ENCODE data around the gene UTS2B. TPM values are rescaled to one million over a fixed set of nuclear protein-coding genes. Genes with fewer than 3 reads are reported as not detected.

The UTS2B gene
- total RNA-seq, 3 donors from 2014 or later, result not detected

DNA sequence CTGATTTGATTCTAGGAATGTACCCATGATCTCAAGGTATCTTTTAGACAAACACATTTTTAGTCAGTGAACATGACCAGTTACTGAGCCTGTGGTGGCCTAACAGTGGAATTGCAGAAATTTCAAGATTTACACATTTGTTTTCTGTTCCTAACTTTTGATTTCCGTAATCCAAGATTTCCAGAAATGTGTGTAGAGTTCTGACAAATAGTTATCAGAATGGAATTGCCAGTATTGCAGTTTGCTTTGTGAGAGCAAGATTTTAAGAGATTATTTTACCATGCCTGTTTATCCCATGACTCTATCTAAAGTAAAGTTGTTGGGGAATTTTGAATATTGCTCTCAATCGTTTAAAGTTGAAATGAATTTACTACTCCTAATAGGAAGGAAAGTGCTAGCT is 11.7 kb upstream of the UTS2B start:
- peaks cover 7% of the 10 kb centered on the region for H3K4me1 Mint-ChIP-seq (ENCODE audit: low read depth)
- H3K27me3 Mint-ChIP-seq (ENCODE audit: low read depth), result no peaks in the 10 kb centered on the region
- no peaks in the 10 kb centered on the region for H3K36me3 Mint-ChIP-seq (ENCODE audit: insufficient read depth)
- H3K4me3 Mint-ChIP-seq, result no peak overlapping the region
- DNase-seq (no peak), ATAC-seq (no peak)
- no peaks in the 10 kb centered on the region for H3K9me3 Mint-ChIP-seq

DNA sequence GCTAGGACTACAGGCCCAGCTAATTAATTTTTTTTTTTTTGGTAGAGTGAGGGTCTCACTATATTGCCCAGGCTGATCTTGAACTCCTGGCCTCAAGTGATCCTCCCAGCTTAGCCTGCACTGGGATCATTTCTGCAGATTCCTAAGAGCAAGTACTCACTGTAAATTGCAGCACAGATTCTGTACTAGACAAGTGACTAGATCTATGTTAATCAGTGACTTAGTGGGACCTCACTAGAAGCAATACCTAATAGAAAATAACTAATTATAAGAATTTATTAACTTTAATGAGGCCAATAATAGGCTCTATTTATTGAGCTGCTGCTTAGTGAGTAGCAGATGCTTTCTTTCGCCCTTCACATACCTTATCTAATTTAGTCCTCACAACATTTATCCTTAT is 10.6 kb upstream of the UTS2B start:
- H3K4me1 Mint-ChIP-seq (ENCODE audit: low read depth), result peaks cover 11% of the 10 kb centered on the region
- no peaks in the 10 kb centered on the region for H3K27me3 Mint-ChIP-seq (ENCODE audit: low read depth)
- DNase-seq (no peak), ATAC-seq (no peak)
- no peaks in the 10 kb centered on the region for H3K9me3 Mint-ChIP-seq
- H3K36me3 Mint-ChIP-seq (ENCODE audit: insufficient read depth), result no peaks in the 10 kb centered on the region
- H3K4me3 Mint-ChIP-seq, result no peak overlapping the region

DNA sequence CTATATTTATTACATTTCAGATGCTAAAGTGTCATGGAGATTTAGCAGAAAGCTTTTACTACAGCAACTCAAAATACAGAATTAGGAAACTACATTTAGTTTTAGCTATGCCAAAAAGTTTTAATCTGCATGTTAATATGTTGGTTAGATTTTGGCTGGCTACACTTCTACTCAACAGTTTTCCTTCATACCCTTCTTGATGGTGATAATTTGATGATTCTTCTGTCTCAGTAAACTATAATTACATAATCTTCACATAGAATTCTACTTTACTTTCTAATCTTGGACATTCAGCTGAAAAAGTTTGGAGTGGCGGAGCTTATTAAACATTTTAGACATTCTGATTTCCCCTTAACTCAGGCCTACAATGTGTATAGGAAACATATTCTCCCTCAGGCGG is 10.0 kb upstream of the UTS2B start:
- no peak for DNase-seq
- no peak for ATAC-seq
- Mint-ChIP-seq H3K27me3 (ENCODE audit: low read depth) (no peaks in the 10 kb centered on the region), H3K4me1 (ENCODE audit: low read depth) (peaks cover 9% of the 10 kb centered on the region), H3K4me3 (no peak overlapping the region), H3K36me3 (ENCODE audit: insufficient read depth) (no peaks in the 10 kb centered on the region), H3K9me3 (no peaks in the 10 kb centered on the region)

DNA sequence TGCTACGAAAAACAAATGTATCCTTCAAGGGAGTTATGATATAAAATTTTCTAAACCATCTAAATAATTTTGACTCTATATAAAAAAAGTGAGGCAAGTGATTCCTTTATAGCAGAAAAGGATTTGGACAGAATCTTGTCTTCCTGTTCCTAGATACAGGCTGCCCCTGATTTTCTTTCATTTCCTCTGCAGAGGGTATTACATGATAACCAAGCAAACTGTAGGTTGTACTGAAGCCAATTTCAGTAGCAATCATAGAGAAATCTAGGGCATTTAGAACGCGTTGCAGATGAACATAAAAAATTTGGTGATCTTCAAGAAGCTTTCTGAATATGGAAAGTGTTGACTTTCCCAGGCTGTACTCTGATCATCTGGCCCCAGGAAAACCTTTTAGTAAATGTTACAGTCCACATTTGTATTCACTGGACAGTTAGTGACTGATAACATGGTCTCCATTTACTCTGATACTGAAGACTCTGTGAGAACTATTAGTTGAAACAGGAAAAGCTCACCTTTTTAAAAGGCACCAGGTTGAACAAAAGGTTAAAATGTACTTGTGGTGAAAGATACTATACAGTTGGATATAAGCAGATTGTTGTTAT is 9.1 kb upstream of the UTS2B start:
- no peaks in the 10 kb centered on the region for H3K9me3 Mint-ChIP-seq
- H3K27me3 Mint-ChIP-seq (ENCODE audit: low read depth), result no peaks in the 10 kb centered on the region
- H3K4me1 Mint-ChIP-seq (ENCODE audit: low read depth), result peaks cover 8% of the 10 kb centered on the region
- no peak for DNase-seq
- no peak for ATAC-seq
- H3K36me3 Mint-ChIP-seq (ENCODE audit: insufficient read depth), result no peaks in the 10 kb centered on the region
- H3K4me3 Mint-ChIP-seq, result no peak overlapping the region

DNA sequence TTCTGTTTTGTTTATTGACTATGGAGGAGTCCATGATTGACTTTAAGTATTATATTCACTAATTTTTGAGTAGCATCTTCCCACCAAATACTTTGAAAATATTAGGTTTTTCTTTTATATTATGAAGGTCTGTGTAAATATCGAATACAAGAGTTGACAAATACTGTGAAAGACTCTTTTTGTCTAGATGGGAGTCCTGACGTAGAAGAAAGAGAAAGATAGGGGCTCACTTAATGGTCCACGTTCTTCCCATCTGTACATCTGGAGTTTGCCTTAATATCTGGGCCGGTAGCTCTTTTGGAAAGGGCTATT is 7.8 kb upstream of the UTS2B start:
- Mint-ChIP-seq H3K36me3 (ENCODE audit: insufficient read depth) (no peaks in the 10 kb centered on the region), H3K27me3 (ENCODE audit: low read depth) (no peaks in the 10 kb centered on the region), H3K4me1 (ENCODE audit: low read depth) (peaks cover 10% of the 10 kb centered on the region), H3K9me3 (no peaks in the 10 kb centered on the region), H3K4me3 (no peak overlapping the region)
- no peak for ATAC-seq
- DNase-seq, result no peak

DNA sequence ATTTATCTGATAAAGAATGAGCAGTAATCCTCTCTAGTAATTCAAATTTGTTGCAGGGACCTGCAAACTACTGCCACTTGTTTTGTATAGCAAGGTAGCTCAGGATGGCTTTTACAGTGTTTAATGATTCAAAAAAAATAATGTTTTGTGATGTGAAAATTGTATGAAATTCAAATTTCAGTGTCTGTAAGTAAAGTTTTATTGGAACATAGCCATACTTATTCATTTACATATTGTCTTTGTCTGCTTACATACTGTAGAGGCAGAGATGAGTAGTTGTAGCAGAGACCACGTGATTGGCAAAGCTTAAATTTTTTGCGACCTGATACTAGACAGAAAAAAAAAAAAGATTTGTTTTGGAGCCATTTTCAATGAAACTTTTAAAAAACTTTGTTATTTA is 6.5 kb upstream of the UTS2B start:
- no peaks in the 10 kb centered on the region for H3K27me3 Mint-ChIP-seq (ENCODE audit: low read depth)
- H3K36me3 Mint-ChIP-seq (ENCODE audit: insufficient read depth), result no peaks in the 10 kb centered on the region
- DNase-seq, result no peak
- H3K4me3 Mint-ChIP-seq, result no peak overlapping the region
- peaks cover 14% of the 10 kb centered on the region for H3K4me1 Mint-ChIP-seq (ENCODE audit: low read depth)
- H3K9me3 Mint-ChIP-seq, result no peaks in the 10 kb centered on the region
- no peak for ATAC-seq

DNA sequence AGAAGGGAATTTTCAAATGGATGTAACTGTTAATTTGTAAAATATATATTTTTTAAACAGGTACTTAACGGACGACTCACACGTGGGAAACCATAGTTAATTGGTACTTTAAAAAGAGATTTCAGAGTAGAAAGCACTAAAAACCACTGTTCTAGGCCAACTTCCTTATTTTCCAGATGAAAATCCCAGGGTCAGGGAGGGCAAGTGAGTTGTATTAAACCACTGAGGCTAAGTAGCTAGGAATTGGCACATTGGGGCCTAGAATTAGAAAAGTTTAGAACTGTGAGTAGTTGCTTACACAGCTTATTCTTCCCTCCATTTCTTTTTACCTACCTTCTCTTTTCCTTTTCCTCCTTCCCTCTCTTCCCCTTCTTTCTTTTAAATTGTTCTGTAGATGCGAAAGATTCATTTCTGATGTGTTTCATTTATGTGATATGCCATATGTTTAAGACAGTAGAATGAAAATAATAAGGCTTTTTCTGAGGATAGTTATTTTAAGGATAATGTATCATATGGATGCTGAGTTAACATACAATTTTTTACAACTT is 4.1 kb upstream of the UTS2B start:
- H3K27me3 Mint-ChIP-seq (ENCODE audit: low read depth), result peaks cover 11% of the 10 kb centered on the region
- no peak for DNase-seq
- H3K9me3 Mint-ChIP-seq, result no peaks in the 10 kb centered on the region
- no peak for ATAC-seq
- H3K4me1 Mint-ChIP-seq (ENCODE audit: low read depth), result peaks cover 25% of the 10 kb centered on the region
- no peak overlapping the region for H3K4me3 Mint-ChIP-seq
- no peaks in the 10 kb centered on the region for H3K36me3 Mint-ChIP-seq (ENCODE audit: insufficient read depth)

DNA sequence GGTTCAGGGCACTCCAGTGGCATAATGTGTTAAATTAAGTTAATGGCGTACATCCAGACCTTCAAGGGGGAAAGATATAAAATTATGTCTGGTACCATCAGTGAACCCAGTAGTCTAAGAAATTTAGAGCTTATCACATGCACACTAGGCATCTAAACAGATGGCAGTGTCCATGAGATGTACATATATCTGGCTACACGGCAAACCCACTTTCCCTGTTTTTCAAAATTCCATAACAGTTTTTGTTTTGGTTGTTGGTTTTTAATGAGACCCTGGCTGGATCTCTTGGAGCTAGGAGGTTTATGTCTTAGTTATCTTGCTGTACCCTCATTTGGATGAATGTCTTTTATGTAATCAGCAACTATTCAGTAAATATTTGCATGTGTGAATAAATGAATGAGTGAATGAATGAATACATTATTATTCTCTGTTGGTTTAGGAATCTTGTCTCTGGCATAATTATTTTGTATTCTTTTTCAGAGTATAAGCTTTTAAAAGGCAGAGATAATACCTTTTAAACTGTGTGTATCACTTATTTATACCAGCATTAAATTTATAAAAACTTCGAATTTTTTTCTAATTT is 3.1 kb upstream of the UTS2B start:
- DNase-seq (no peak), ATAC-seq (no peak)
- peaks cover 16% of the 10 kb centered on the region for H3K27me3 Mint-ChIP-seq (ENCODE audit: low read depth)
- H3K4me3 Mint-ChIP-seq, result no peak overlapping the region
- H3K4me1 Mint-ChIP-seq (ENCODE audit: low read depth), result peaks cover 30% of the 10 kb centered on the region
- no peaks in the 10 kb centered on the region for H3K36me3 Mint-ChIP-seq (ENCODE audit: insufficient read depth)
- no peaks in the 10 kb centered on the region for H3K9me3 Mint-ChIP-seq

DNA sequence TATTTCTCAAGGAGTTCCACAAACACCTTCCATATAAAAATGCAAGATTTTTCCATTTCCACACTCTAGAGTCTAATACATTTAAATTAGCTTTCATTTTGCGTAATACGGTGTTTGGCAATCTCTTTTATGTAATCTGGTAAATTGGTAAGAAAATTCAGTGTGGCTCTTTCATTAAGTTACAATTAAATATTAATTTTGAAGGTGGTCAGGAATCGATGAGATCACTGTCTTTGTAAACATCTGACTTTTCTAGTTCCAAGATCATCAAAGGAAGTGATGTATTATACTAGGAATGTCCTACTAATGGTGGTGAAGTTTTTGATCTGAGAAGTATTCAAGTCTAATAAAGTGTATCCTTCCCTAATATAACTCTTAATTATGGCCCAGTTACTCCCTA is 1.1 kb upstream of the UTS2B start:
- no peaks in the 10 kb centered on the region for H3K36me3 Mint-ChIP-seq (ENCODE audit: insufficient read depth)
- peaks cover 26% of the 10 kb centered on the region for H3K4me1 Mint-ChIP-seq (ENCODE audit: low read depth)
- DNase-seq (no peak), ATAC-seq (no peak)
- peak overlapping the region; percentile 77 for H3K4me3 Mint-ChIP-seq
- no peaks in the 10 kb centered on the region for H3K9me3 Mint-ChIP-seq
- peaks cover 20% of the 10 kb centered on the region for H3K27me3 Mint-ChIP-seq (ENCODE audit: low read depth)

DNA sequence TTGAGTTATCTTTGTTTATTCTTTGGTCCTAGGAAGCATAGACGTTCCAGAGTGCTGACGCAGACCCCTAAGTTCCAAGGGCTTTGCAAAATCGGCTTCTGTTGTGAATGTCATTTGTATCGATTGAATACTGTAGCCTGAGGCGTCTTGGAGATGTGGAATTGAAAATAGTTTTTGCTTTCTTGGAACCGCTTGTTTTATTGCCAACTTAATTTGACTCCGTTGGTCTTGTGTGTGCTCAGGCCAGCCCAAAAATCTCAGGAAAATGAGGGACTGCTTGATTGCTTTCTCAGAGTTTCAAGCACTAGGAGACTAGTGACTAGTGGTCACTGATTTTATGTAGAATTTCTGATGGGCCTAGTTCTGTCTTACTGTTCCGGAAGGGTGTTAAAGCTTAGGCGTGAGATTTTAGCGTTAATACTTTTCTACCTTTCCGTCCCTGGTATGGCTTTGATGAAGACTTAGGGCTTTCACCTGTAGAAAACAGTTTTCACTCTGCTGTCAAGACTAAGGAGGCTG is 263 bp upstream of the UTS2B start:
- Mint-ChIP-seq H3K9me3 (no peaks in the 10 kb centered on the region), H3K4me3 (peak overlapping the region; percentile 77), H3K4me1 (ENCODE audit: low read depth) (peaks cover 24% of the 10 kb centered on the region), H3K36me3 (ENCODE audit: insufficient read depth) (no peaks in the 10 kb centered on the region), H3K27me3 (ENCODE audit: low read depth) (peaks cover 20% of the 10 kb centered on the region)
- DNase-seq (no peak), ATAC-seq (no peak)

DNA sequence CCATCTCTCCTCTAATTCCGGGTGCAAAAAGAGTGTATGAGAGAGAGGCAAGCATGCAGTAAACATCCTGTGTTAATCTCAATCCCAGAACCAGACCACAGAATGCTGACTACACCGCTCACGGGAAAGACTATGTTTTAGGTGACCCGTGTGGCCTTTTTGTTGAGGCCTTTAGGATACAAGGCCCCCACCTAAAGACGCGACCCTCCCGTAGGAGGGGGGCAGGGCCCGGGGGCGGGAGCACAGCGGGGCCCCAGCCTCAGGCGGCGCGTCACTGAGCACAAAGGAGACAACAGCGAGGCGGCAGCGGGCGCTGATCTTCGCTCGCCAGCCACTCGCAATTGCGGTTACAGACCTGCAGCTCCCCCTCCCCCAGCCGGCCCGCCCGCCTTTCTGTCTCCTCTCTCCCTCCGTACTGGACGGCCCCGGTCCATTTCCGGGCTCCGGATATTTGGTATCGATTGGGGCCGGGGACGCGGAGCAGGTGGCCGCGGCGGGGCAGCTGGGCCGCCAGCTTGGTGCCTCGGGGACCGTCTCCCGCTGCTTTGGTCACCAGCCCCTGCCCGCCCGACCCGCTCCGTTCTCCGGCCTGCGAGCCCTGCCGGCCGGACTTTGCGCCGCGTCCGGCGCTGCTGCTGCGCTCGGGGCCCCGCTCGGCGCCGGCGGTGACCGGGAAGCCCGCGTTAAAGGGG is 1.2 kb downstream of the UTS2B start, which contains the start of gene CCDC50:
CCDC50 (plus strand) TSS at position 433 of the 692 bp plus-strand sequence. CDS start 281 bp downstream, outside the sequence.
- Mint-ChIP-seq H3K27me3 (ENCODE audit: low read depth) (peaks cover 20% of the 10 kb centered on the region), H3K4me3 (peak within 1 kb of the TSS; percentile 77), H3K36me3 (ENCODE audit: insufficient read depth) (no peaks in the 10 kb centered on the region), H3K4me1 (ENCODE audit: low read depth) (peaks cover 24% of the 10 kb centered on the region), H3K9me3 (no peaks in the 10 kb centered on the region)
- DNase-seq (peak; percentile 24), ATAC-seq (peak; percentile 48 to 63)

DNA sequence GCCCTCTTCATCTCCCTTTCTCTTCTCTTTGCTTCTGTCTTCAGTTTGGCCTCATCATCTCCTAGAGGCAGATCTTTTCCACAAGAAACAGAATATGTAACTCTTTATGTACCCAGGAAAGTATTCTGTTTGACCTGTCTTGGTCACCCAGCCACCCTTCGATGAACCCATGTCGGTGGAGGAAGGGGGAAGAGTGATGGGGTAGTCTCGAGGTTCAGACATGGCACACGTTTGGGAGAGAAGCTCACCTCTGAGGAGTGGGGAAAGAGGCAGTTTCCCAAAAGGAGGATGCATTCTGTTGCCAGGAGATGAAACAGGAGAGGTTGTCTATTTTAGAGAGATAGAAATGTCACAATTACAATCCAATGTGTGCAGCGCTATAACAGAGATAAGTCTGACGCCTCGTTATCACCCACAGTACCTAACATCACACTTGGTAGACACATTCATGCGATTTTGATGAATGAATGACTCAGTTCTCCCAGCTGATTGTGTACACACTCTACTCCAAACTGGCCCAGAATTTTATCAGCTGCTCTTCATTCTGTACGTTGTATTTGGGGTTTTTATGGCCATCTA is 1.9 kb downstream of the UTS2B start:
- Mint-ChIP-seq H3K36me3 (ENCODE audit: insufficient read depth) (no peaks in the 10 kb centered on the region), H3K27me3 (ENCODE audit: low read depth) (peaks cover 20% of the 10 kb centered on the region), H3K4me1 (ENCODE audit: low read depth) (peaks cover 22% of the 10 kb centered on the region), H3K9me3 (no peaks in the 10 kb centered on the region), H3K4me3 (peak overlapping the region; percentile 77)
- DNase-seq (no peak), ATAC-seq (peak; percentile 68 to 79)

DNA sequence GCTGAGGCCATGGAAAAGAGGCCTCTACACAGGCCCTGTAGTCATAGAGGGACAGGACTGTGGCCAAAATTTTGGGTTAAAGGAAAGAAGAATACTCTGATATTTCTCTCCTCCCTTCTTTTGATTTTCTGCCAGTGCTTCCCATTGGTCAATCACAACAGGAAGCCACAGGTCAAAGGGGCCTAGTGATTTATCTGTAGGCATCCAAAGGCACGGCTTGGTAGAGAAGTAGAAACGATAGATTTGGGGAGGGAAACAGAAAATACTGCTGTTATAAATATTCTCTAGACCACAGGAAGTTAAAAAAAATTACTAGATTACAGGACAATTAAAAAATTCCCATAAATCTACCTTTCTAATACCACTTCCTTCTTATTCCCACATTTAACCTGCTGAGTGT is 2.8 kb downstream of the UTS2B start:
- H3K27me3 Mint-ChIP-seq (ENCODE audit: low read depth), result peaks cover 20% of the 10 kb centered on the region
- no peak for ATAC-seq
- no peak for DNase-seq
- no peak overlapping the region for H3K4me3 Mint-ChIP-seq
- no peaks in the 10 kb centered on the region for H3K36me3 Mint-ChIP-seq (ENCODE audit: insufficient read depth)
- H3K4me1 Mint-ChIP-seq (ENCODE audit: low read depth), result peaks cover 20% of the 10 kb centered on the region
- no peaks in the 10 kb centered on the region for H3K9me3 Mint-ChIP-seq

DNA sequence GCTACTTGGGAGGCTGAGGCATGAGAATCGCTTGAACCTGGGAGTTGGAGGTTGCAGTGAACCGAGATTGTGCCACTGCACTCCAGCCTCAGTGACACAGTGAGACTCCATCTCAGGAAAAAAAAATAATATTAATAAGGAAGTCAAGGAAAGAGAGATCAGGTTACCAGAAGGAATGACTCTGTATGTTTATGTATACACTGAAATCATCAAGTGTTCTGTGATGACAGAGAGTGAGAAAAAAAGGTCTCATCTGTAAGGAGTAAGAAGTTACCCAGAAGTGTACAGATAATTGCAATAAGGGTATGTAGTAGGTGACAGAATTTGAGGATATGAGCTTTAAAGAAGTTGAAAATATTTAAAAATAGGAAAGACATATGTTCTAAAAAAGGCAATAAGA is 5.4 kb downstream of the UTS2B start:
- H3K27me3 Mint-ChIP-seq (ENCODE audit: low read depth), result peaks cover 14% of the 10 kb centered on the region
- H3K9me3 Mint-ChIP-seq, result no peaks in the 10 kb centered on the region
- no peak for DNase-seq
- H3K4me3 Mint-ChIP-seq, result no peak overlapping the region
- ATAC-seq, result no peak
- peaks cover 7% of the 10 kb centered on the region for H3K4me1 Mint-ChIP-seq (ENCODE audit: low read depth)
- no peaks in the 10 kb centered on the region for H3K36me3 Mint-ChIP-seq (ENCODE audit: insufficient read depth)

Measured in activated T-cell treated with anti-CD3 and anti-CD28 coated beads, Interleukin-2, amount 50 U/mL, for 4 hours (primary cell).